ENCODE results near the gene ANKFY1.
A peak's percentile ranks its signal among the peaks of the same experiment; 100 is the strongest.
"Not testable (repeated sequence)": the region's sequence is repeated elsewhere in the genome, so short reads cannot be mapped to it uniquely, and the experiment has no call there.

ANKFY1 gene

DNA sequence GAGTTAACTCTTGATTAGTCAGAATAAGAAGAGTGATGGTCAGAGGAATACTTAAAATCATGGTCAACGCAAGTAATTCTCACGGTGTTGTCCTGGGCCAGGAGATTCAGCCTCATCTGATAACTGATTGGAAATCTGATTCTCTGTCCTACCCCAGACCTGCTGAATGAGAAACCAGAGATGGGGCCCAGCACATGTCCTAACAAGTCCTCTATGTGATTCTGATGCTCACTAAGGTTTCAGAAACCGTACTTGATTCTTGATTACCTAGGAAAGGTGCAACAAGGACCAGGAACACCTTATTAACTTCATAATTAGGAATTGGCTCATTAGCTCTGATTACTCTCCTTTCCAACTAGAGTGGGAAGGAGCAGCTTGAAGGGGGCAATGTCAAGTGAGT is 44.5 kb downstream of the ANKFY1 start:
- no peak for DNase-seq (ENCODE audit: low read depth in 3 of 3)

DNA sequence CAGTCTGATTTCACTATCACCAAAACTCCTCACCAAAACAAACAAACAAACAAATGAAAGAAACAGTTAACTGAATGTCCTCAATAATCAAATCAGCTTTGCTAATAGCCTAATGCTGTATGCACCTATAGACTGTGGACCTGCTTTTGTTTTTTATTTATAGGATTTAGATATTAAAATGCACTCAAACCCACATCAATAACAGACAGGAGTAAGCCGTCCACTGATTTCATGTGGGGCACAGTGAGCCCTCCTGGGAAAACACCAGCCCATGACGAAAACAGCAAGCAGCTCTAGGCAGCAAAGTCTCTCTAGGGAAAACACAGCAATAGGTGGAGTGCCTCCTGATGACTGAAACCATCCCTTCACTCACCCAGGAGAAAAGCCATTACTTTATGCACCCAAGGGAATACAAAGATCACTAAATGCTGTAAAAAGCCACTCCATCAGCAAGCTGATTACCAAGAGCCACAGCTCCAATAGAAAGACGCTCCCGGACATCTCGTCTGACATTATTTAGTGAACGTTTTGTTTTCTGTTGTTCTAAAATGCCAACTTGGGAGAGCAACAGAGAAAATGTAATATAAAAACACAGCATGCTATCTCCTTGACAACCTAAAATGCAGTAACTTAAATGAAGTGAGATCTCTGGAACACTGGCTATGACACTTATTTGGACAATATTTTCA is 47.8 kb downstream of the ANKFY1 start:
- no peak for DNase-seq (ENCODE audit: low read depth in 3 of 3)

DNA sequence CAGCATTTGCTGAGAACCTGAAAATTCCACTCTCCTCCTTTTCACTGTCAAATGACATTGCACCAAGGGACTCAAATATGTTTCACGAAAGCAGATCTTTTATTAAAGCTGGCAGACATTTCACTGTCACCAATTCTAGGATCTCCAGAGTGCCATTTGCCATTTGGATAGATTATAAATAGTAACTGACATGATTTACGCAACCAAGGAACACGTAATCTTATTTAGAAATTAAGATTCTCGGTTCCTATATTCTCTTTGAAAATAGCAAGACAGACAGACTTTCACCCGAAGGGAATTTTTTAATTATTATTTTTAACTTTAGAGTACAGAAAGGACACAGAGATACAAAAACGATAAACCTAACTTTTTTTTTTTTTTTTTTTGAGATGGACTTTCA is 49.6 kb downstream of the ANKFY1 start:
- no peak for DNase-seq (ENCODE audit: low read depth in 3 of 3)

DNA sequence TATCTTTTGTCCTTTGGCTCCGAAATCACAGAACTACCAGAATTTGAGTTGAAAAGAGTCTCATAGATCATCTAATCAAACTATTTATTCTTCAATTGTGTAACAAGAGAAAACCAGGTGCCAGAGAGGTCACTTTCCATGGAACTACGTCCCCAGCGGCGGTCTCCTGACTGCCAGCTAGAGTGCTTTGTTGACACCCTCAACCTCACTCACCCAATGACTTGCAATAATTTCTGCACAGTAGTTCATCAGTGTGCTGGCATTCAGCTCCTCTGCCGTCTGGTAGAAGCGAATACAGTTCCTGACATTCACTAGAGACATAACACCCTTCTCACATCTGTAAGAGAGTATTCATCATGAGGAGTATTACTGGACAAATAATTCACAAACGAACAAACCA is 54.2 kb downstream of the ANKFY1 start:
- no peak for DNase-seq (ENCODE audit: low read depth in 3 of 3)

DNA sequence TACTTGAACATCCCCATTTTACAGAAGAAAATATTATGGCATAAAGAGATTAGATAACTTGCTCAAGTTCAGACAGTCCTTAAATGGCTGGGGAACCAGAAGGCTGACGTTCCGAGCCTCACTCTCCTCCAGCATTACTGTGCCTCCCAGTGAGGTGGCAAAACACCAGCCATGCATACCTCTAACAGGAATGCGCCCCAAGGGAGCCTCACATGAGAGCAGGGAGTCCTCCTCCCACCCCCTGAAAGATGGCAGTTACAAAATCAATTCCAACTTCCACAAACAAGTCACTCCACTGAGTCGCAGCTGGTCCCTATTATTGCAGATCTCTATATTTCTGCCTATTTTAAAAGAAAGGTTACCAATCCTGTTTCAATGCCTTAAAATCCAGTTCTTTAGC is 55.5 kb downstream of the ANKFY1 start:
- DNase-seq (ENCODE audit: low read depth in 3 of 3) = no peak

DNA sequence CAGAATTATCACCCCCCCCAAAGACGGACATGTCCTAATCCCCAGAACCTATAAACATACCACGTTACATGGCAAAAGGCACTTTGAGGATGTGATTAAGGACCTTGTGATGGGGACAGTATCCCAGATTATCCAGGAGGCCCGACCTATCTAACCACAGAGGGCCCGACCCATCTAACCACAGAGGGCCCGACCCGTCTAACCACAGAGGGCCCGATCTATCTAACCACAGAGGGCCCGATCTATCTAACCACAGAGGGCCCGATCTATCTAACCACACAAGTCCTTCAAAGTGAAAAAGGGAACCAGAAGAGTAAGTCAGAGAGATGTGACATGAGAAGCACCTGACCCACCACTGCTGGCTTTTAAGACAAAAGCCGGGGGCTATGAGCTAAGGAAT is 56.8 kb downstream of the ANKFY1 start:
- DNase-seq (ENCODE audit: low read depth in 3 of 3) = no peak

DNA sequence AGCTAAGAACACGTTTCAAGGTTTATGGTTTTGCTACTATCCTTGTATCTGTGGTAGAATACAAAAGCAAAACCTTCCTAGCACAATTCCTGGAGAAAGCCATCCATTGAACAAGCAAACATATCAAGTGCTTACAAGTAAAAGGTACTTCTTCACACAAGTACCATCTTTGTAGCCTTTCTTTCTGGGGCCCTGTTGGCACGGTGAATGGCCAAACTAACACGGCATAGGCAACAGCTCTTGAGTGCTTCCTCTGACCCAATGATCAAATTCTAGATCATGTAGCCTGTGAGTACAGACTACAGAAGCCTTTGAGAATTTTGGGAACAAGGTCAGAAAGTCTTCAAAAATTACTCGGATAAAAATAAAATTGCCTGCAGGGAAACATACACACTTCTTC is 57.9 kb downstream of the ANKFY1 start:
- no peak for DNase-seq (ENCODE audit: low read depth in 3 of 3)

DNA sequence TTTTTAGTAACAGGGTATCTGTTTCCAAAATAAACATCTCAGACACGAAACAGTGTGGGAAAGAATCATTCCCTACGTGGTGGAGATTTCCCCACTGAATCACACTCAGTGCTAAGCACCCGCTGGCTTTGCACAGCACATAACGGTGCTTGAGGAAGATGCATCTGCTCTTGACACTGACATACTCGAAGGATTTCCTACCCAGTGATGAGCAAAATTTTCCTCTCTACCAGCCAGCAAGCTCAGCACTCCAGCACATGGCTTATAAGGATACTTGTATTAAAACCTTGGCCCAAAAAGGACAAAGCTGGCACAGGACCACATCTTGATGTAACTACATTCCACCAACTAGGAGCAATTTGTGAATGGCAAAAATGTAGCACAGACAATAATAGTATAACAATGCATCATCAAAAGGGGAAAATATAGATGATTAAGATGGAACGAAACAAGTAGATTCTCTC is 59.0 kb downstream of the ANKFY1 start:
- peak in 1 of 3 experiments; percentile 2 for DNase-seq (ENCODE audit: low read depth in 3 of 3)

DNA sequence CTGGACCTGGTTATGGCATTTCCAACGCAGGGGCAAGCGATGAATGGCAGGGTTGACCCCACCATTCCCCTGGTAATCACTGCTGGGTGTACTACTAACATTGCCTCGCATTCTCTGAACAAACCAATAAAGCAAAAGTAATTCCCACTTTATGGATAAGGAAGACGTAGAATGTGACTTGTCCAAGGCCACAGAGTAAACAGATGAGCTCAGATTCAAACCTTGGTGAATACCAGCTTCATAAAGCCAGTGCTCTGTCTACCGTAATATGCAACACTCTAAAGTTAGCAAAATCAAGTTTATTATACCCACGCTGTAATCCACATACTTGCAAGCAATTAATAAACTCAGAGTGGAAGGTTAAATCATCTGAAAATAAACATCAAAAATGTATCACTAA is 59.6 kb downstream of the ANKFY1 start:
- DNase-seq (ENCODE audit: low read depth in 3 of 3) = no peak

DNA sequence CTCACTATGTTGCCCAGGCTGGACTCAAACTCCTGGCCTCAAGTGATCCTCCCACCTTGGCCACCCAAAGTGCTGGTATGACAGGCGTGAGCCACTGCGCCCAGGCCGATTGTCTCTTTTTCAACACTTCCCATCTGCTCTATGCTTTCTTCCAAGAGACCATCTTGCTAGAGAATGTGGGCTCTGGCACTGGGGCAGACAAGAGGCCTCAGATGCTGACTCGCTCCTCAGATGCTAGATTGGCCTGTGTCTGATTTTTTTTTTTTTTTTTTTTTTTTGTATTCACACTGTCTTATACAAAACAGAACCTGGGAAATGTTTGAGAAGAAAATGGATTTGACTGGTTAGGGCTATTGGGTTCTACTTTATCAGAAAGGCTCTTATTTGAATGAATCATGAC is 62.6 kb downstream of the ANKFY1 start:
- no peak for DNase-seq (ENCODE audit: low read depth in 3 of 3)

DNA sequence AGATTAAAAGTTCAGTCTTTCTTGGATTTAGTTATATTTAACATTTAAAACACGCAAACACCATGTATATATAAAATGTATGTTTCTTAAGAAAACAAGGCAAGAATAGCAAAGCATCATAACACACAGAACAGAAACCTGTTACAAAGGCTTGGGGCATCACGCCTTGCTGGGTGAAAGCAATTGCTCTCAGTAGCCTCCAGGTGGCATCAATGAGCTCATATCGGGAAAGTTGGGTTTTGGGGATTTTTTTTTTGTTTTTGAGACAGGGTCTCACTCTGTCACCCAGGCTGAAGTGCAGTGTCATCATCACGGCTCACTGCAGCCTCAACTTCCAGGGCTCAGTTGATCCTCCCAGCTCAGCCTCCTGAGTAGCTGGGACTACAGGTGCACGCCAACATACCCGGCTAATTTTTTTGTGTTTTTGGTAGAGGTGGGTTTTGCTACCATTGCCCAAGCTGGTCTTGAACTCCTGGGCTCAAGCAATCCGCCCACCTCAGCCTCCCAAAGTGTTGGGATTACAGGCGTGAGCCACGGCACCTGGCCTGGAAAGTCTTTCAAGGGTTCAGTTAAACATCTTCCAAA is 63.9 kb downstream of the ANKFY1 start:
- DNase-seq (ENCODE audit: low read depth in 3 of 3) = peak in 2 of 3 experiments; percentile 5 to 15

DNA sequence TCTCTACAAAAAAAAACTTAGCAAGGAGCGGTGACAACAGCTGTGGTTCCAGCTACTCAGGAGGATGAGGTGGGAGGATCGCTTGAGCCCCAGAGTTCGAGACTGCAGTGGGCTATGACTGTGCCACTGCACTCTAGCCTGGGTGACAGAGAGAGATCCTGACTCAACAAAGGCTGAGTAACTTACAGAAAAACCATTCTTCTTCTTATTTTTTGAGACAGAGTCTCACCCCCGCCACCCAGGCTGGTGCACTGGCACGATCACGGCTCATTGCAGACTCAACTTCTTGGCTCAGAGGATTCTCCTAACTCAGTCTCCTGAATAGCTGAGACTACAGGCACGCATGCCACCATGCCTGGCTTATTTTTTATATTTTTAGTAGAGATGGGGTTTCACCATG is 64.8 kb downstream of the ANKFY1 start:
- no peak for DNase-seq (ENCODE audit: low read depth in 3 of 3)

DNA sequence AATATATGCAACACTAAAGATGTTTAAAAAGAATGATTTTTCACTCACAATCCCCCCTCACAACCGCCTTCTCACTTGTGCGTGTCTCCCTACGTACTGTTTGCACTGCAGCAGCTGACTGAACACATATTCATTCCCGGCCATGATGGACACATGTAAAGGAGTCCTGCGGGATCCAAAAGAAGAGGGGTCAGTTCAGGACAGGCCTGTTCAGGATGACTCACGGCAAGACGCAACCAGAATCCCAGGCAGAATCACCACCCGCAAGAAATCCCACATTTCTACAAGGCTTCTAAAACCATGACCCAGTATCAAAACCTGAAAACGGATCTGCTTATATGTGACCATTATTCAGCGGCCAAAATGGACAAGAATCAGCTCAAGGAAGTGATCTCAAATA is 68.5 kb downstream of the ANKFY1 start:
- no peak for DNase-seq (ENCODE audit: low read depth in 3 of 3)

DNA sequence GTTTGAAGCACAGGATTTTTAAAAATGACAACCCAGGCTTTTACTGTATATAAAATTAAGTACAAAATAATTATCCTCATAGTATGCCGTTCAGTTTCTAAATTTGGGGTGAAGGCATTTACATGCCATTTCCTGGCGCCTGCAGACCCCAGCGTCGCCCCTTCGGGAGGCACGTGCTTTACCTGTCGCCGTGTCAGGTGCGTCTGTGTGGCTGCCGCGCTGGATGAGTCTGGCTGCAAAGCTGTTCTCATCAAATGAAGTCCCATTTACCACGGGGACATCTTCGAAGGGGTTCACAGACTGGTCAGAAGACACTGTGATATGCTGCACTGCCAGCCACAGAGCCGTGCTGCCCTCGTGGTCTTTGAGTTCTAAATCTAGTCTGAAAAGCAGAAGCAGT is 69.0 kb downstream of the ANKFY1 start:
- no peak for DNase-seq (ENCODE audit: low read depth in 3 of 3)

DNA sequence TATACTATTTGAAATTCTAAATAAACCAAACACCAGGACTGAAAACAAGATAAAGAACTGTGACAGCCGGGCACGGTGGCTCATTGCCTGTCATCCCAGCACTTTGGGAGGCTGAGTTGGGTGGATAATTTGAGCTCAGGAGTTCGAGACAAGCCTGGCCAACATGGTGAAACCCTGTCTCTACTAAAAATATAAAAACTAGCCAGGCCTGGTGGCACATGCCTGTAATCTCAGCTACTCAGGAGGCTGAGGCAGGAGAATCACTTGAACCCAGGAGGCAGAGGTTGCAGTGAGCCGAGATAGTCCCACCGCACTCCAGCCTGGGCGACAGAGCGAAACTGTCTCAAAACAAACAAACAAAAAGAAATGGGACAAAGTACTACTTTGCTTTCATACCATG is 73.0 kb downstream of the ANKFY1 start:
- not testable (repeated sequence) for DNase-seq (ENCODE audit: low read depth in 3 of 3)

DNA sequence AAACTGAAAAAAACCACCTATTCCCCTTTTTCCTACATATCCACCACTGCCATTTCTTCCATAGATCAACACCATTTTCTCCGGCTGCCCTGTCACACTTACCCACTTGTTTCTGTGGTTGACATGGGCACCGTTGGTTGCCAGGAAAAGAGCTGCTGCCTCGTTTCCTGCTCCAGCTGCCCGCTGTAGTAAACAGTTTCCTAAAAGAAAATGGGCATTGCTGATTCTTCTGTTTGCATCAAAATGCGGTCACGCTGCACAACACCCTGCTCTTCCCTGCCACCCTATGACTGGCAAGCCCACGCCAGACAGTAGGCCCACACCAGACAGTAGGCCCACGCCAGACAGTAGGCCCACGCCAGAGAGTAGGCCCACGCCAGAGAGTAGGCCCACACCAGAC is 74.5 kb downstream of the ANKFY1 start:
- DNase-seq (ENCODE audit: low read depth in 3 of 3) = no peak

DNA sequence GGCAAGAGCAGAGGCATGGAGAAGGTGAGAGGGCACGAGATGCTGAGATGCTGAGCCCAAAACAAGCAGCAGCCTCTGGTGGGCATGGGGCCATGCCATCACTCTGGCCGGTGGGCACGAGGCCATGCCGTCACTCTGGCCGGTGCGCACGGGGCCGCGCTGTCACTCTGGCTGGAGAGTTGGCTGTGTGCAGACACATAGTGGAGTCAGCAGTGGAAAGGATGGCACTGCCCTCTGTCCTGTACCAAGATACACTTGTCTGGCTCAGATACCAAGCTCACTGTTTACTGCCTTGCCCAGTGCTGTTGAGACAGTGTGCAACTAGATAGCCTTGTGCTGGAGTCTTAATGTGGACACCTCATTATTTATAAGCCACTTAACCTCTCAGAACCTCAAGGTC is 75.7 kb downstream of the ANKFY1 start:
- no peak for DNase-seq (ENCODE audit: low read depth in 3 of 3)

DNA sequence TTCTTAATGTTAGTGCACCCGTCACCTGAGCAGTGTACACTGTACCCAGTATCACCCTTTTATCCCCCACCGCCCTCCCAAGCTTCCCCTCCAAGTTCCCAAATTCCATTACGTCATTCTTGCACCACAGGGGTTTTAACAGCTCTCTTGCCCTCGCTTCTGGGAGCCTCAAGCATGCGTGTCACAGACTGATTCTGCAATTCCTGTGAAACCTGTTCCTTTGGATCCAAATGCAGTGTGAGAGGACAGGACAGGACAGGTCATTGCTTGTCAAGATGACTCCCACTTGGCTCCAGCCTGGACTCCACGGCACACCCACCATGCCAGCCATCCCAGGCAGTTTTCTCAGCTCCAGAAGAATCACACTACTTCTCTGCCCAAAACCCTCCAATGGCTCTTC is 76.7 kb downstream of the ANKFY1 start:
- DNase-seq (ENCODE audit: low read depth in 3 of 3) = no peak

DNA sequence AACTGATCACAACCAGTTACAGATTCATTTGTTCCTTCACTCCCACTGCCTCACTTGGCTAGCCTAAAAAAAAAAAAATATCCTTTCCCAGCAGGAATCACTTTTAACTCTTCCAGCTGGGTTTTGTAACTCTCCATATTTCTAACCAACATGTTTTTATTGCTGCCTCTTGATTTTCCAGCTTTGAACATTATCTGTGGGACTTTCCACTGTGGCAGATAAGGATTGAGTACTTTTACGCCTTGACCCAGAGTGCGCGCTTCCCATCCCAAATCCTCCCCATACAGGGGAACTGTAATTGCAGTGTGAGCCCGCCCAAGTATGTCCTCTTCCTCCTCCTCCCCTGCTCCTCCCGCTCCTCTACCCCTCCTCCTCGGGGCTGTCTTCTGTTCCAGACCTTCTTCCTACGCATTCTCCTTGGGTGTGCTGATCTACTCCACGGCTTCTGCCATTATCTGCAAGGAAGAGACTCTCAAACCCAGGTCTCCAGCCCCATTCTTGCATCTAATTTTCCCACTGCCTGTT is 77.4 kb downstream of the ANKFY1 start:
- DNase-seq (ENCODE audit: low read depth in 3 of 3) = no peak

DNA sequence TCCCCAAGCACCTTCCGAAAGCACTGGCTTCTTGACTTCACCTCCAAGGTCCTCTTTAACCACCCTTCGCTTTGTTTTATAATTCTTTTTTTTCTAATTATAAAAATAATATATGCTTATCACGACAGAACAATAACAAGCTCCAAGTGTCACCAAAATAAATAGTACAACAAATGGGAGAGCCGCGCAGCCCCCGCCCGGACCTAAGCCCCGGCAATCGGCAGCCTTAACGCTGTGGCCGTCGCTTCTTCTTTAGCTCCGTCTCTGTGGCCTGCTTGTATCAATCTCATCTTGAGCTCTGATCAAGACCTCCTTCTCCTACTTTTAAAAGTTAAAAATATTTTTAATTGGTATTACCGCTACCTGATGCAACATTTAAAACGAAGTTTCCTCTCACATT is 78.1 kb downstream of the ANKFY1 start:
- no peak for DNase-seq (ENCODE audit: low read depth in 3 of 3)

DNA sequence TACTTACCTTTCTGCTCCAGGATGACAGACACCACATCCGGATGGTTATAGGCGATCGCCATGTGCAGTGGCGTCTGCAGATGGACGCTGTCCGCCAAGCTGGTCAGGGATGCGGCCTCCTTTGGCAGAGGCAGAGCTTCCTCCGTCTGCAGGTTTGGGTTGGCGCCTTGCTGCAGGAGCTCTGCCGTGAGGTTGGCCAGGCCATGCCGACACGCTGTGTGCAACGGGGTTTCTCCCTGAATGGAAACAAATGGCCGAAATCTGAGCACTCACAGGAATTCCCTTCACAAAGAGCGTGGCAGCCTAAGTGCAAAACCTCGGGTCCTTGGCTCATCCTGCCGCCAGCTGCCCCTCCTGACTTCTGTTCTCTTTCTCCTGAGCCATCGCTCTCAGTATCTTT is 79.0 kb downstream of the ANKFY1 start:
- DNase-seq (ENCODE audit: low read depth in 3 of 3) = no peak

DNA sequence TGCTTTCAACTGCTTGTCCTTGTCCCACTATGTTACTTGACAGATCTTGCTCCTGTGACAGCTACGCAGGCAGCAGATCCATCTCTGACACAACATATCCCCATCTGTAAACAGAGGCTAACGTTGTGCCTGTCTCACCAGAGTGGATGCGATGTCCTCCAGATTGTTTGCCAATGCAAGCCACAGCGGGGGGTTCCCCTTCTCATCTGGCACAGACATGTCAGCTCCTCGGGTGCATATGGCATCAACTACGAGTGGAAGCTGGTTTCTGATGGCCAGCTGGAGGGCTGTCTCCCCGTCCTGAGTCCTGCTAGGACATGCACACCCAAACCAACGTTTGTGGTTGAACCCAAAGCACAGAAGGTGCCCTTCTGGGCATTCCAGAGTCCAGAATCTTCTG is 81.7 kb downstream of the ANKFY1 start:
- no peak for DNase-seq (ENCODE audit: low read depth in 3 of 3)

DNA sequence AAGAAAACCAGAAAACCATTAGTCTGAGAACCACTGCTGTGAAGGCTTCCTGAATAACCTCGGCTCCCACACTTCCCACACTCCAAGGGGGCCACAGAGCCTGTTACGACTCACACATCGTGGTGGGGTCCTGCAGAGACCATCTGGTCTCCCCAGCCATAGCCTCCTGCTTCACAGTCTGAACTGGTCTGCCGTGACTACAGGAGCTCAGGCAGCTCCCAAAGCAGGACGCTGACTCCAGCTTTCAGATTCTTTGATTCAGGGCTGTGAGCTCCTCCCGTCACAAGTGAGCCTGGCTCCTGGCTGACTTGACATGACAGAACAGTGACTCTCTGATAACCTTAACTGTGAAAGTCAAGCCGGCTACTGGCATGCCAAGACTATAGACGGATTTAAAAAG is 83.0 kb downstream of the ANKFY1 start:
- DNase-seq (ENCODE audit: low read depth in 3 of 3) = no peak

DNA sequence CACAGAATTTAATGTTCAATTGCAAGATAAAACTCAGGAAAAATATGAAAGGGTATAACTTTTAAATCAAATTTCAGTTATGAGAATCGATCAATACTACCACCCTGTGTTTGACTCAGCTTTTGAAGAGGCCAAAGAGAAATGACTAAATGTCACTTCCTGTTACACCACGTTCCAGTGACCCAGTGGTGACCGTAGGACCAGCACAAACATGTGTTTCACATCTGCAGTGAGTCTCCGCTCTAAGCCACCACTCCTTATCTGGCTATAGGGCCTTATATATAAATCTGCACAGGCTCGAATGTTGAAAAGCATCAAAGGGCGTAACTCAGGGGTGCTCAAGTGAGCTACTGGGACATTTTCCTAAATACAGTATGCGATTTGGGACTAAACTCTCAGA is 84.7 kb downstream of the ANKFY1 start:
- no peak for DNase-seq (ENCODE audit: low read depth in 3 of 3)
